IMR-90 (cell line): ENCODE results near the gene BECN2. TPM values are rescaled to one million over a fixed set of nuclear protein-coding genes. Genes with fewer than 3 reads are reported as not detected.

Experiments
- ATAC-seq: fragments of 200-7000 bp; cut with Tn5 transposase; 2 replicates; pipeline ENCODE4 v1.9.1; 2020; ENCODE audit warnings: low read depth, mild to moderate bottlenecking, moderate library complexity
- BruUV-seq: library from RNA; stranded (reverse); fragments of 400-500 nt; replicated peaks from 2 replicates; lab custom pipeline; 2021; lab: Mats Ljungman, UMichigan
- CTCF ChIA-PET: fragments of 300-600 bp; formaldehyde crosslinking; extraction: SDS; loops from one replicate; lab custom pipeline; 2021; ENCODE audit warnings: antibody characterized with exemption; lab: Yijun Ruan, JAX
- POLR2A ChIA-PET: fragments of 300-600 bp; sonication (Branson Sonifier 250); formaldehyde crosslinking; loops from one replicate; lab custom pipeline; 2022; ENCODE audit warnings: antibody characterized with exemption; ENCODE audit not compliant: unreplicated experiment; lab: Charles Lee
- DNase-seq: peaks from one replicate; pipeline ENCODE4 v3.0.0; 2013
- H2AFZ ChIP-seq: replicated peaks from 2 replicates; pipeline ENCODE3; 2013; ENCODE audit warnings: low read length, mild to moderate bottlenecking; ENCODE audit not compliant: poor library complexity
- H2AK5ac ChIP-seq: 2 replicates; pipeline ENCODE4 v1.6.1; 2013; ENCODE audit warnings: low read depth, low read length, inconsistent platforms
- H2AK9ac ChIP-seq: replicated peaks from 2 replicates; pipeline ENCODE3; 2013; ENCODE audit warnings: mild to moderate bottlenecking, low read depth, low read length, moderate library complexity; ENCODE audit not compliant: poor library complexity
- H2BK120ac ChIP-seq: 2 replicates; pipeline ENCODE4 v1.6.1; 2013; ENCODE audit warnings: low read depth, low read length, inconsistent platforms
- H2BK15ac ChIP-seq: 3 replicates; pipeline ENCODE4 v1.6.1; 2013; ENCODE audit warnings: low read depth, low read length, inconsistent platforms
- H2BK20ac ChIP-seq: 2 replicates; pipeline ENCODE4 v1.6.1; 2013; ENCODE audit warnings: low read depth, mild to moderate bottlenecking, inconsistent platforms, low read length, moderate library complexity
- H2BK5ac ChIP-seq: 2 replicates; pipeline ENCODE4 v1.6.1; 2013; ENCODE audit warnings: mild to moderate bottlenecking, low read depth, low read length, inconsistent platforms; ENCODE audit not compliant: poor library complexity, severe bottlenecking
- H3K14ac ChIP-seq: replicated peaks from 2 replicates; pipeline ENCODE4 v1.6.1; 2013; ENCODE audit warnings: low read depth, low read length, inconsistent platforms
- H3K18ac ChIP-seq: 2 replicates; pipeline ENCODE4 v1.6.1; 2013; ENCODE audit warnings: low read depth, low read length, control low read depth
- H3K23ac ChIP-seq: 2 replicates; pipeline ENCODE4 v1.6.1; 2013; ENCODE audit warnings: low read depth, low read length, inconsistent platforms
- H3K27ac ChIP-seq: 2 replicates; pipeline ENCODE4 v1.5.1; 2013; ENCODE audit warnings: mild to moderate bottlenecking, control low read depth, low read length; ENCODE audit not compliant: insufficient read depth
- H3K27me3 ChIP-seq: 2 replicates; pipeline ENCODE4 v1.6.1; 2013; ENCODE audit warnings: low read length; ENCODE audit not compliant: control insufficient read depth, insufficient read depth
- H3K36me3 ChIP-seq: 2 replicates; pipeline ENCODE4 v1.6.1; 2013; ENCODE audit warnings: low read length, mixed read lengths; ENCODE audit not compliant: control insufficient read depth, insufficient read depth
- H3K4ac ChIP-seq: 2 replicates; pipeline ENCODE4 v1.6.1; 2013; ENCODE audit warnings: low read depth, low read length, inconsistent platforms
- H3K4me1 ChIP-seq: 2 replicates; pipeline ENCODE4 v1.6.1; 2013; ENCODE audit warnings: low read length, mixed read lengths; ENCODE audit not compliant: control insufficient read depth, insufficient read depth
- H3K4me2 ChIP-seq: 2 replicates; pipeline ENCODE4 v1.6.1; 2013; ENCODE audit warnings: low read depth, mild to moderate bottlenecking, control low read depth, low read length, moderate library complexity
- H3K4me3 ChIP-seq: 2 replicates; pipeline ENCODE4 v1.5.1; 2013; ENCODE audit warnings: low read depth, mild to moderate bottlenecking, control low read depth, low read length, moderate library complexity; ENCODE audit not compliant: insufficient read depth
- H3K56ac ChIP-seq: 2 replicates; pipeline ENCODE4 v1.6.1; 2013; ENCODE audit warnings: low read length, inconsistent platforms; ENCODE audit not compliant: insufficient read depth; ENCODE audit errors: extremely low read depth
- H3K79me1 ChIP-seq, 2 experiments: 2 replicates each; pipeline ENCODE4 v1.6.1; 2013; ENCODE audit warnings: low read length in 2 of 2, inconsistent platforms in 1 of 2, low read depth in 1 of 2
- H3K9ac ChIP-seq: 2 replicates; pipeline ENCODE4 v1.6.1; 2013; ENCODE audit warnings: low read depth, low read length, control low read depth
- H3K9me1 ChIP-seq: 2 replicates; pipeline ENCODE4 v1.6.1; 2013; ENCODE audit warnings: low read length, inconsistent platforms; ENCODE audit not compliant: insufficient read depth
- H3K9me3 ChIP-seq: 2 replicates; pipeline ENCODE4 v1.6.1; 2013; ENCODE audit warnings: low read length; ENCODE audit not compliant: control insufficient read depth, insufficient read depth
- H4K20me1 ChIP-seq: 2 replicates; pipeline ENCODE4 v1.6.1; 2013; ENCODE audit warnings: low read length, inconsistent platforms; ENCODE audit not compliant: insufficient read depth
- H4K5ac ChIP-seq: 2 replicates; pipeline ENCODE4 v1.6.1; 2013; ENCODE audit warnings: mild to moderate bottlenecking, low read depth, low read length, control low read depth
- H4K8ac ChIP-seq, 2 experiments: 2 replicates each; pipeline ENCODE4 v1.6.1; 2013; ENCODE audit warnings: low read depth in 2 of 2, low read length in 2 of 2, control low read depth in 1 of 2, inconsistent platforms in 1 of 2
- H4K91ac ChIP-seq: 2 replicates; pipeline ENCODE4 v1.6.1; 2013; ENCODE audit warnings: low read depth, low read length, inconsistent platforms; ENCODE audit not compliant: insufficient read depth
- MAFK ChIP-seq: IDR thresholded peaks from 2 replicates; pipeline ENCODE4 v1.6.1; 2012; ENCODE audit warnings: low read depth, low read length, improper control_type of control experiment
- MXI1 ChIP-seq: IDR thresholded peaks from 2 replicates; pipeline ENCODE4 v1.6.1; 2012; ENCODE audit warnings: low read depth, mild to moderate bottlenecking, low read length, moderate library complexity, borderline replicate concordance
- NFE2L2 ChIP-seq: fragments of 150-350 bp; IDR thresholded peaks from 2 replicates; pipeline ENCODE4 v1.6.1; 2016; ENCODE audit warnings: low read depth, mild to moderate bottlenecking, low read length
- POLR2A ChIP-seq: IDR thresholded peaks from 2 replicates; pipeline ENCODE4 v1.6.1; 2012; ENCODE audit warnings: mild to moderate bottlenecking, low read depth, low read length
- RAD21 ChIP-seq: IDR thresholded peaks from 2 replicates; pipeline ENCODE4 v1.6.1; 2012; ENCODE audit warnings: low read length, improper control_type of control experiment
- WGBS, 2 experiments: methylation state at CpG; one replicate each; pipeline versions ENCODE4 v1.1.5 to v1.1.7; 2013; ENCODE audit warnings: missing lambda C conversion rate in 2 of 2; ENCODE audit not compliant: insufficient read length in 1 of 2; ENCODE audit errors: extremely low coverage in 2 of 2; 5-methylcytosine and 5-hydroxymethylcytosine counted together
- dilution Hi-C: fragments of 300-500 bp; cut with HindIII; formaldehyde crosslinking; loops from one replicate; pipeline ENCODE4 v1.14.3; 2018; ENCODE audit warnings: low sequenced_read_pairs; ENCODE audit not compliant: unreplicated experiment
- in situ Hi-C: fragments of 300-500 bp; cut with MboI; formaldehyde crosslinking; loops from 3 replicates; pipeline ENCODE4 v1.14.3; 2019; ENCODE audit warnings: low sequenced_read_pairs, inconsistent platforms, mixed read lengths
- intact Hi-C: fragments of 100-400 bp; cut with micrococcal nuclease; formaldehyde crosslinking; loops from 2 replicates; pipeline ENCODE4 v1.10.0; 2022
- polyA plus RNA-seq, 3 experiments: library from polyadenylated mRNA; depleted of rRNA; stranded (reverse); fragments of >200 nt; gene quantifications; 2 replicates each; pipeline ENCODE4 v1.2.3, GENCODE V29; 2012; ENCODE audit warnings: low replicate concordance in 1 of 3
- total RNA-seq: library from RNA; depleted of rRNA; stranded (reverse); fragments of >200 nt; gene quantifications from 2 replicates; pipeline ENCODE4 v1.2.3, GENCODE V29; 2012
- TF ChIP-seq, protein P1 (sequence below): conservative IDR thresholded peaks from 2 replicates; pipeline ENCODE4 v1.5.1; 2012; ENCODE audit warnings: mild to moderate bottlenecking, low read depth, low read length, improper control_type of control experiment
- TF ChIP-seq, protein P2 (sequence below): fragments of 150-350 bp; IDR thresholded peaks from 2 replicates; pipeline ENCODE4 v1.6.1; 2016; ENCODE audit warnings: low read depth, mild to moderate bottlenecking, low read length, moderate library complexity, borderline replicate concordance
- TF ChIP-seq, protein P3 (sequence below): fragments of 150-350 bp; IDR thresholded peaks from 2 replicates; pipeline ENCODE4 v1.6.1; 2017; ENCODE audit warnings: mild to moderate bottlenecking, antibody characterized with exemption, low read length, low read depth

BECN2 gene
- total and polyA plus RNA-seq, 2 of the 4 experiments (the other 2 are of a cell fraction): not detected

DNA sequence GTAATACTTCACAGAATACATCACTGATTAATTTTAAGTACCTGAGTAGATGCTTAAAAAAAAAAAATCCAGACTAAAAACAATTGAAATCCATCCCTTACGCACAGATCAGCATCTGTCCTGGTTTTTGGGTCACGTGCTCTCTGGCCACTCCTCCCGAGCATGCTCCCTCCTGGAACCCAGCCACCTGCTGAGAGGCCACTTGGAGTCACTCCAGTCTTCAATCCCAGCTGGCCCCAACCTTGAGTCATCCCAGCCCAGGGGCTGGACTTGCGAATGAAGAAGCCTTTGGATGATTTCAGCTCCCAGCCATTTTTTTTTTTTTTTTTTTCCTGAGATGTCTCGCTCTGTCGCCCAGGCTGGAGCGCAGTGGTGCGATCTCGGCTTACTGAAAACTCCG, 32.5 kb downstream of the BECN2 start:
- Histone ChIP-seq H3K56ac (no peak overlapping the region), H3K4ac (no peak overlapping the region), H4K5ac (no peak overlapping the region), H2BK5ac (no peak overlapping the region), H3K4me1 (no peaks in the 10 kb centered on the region), H4K91ac (no peak overlapping the region), H2BK15ac (no peak overlapping the region), H3K27me3 (no peaks in the 10 kb centered on the region), H2AFZ (no peak overlapping the region), H3K9me3 (no peaks in the 10 kb centered on the region; the same call in 1 of the 2 replicates), H4K8ac (no peak overlapping the region), H3K18ac (no peak overlapping the region), H2BK20ac (no peak overlapping the region), H3K9me1 (no peaks in the 10 kb centered on the region), H2AK9ac (no peak overlapping the region), H3K36me3 (no peaks in the 10 kb centered on the region), H3K23ac (no peak overlapping the region), H2BK120ac (no peak overlapping the region), H3K14ac (no peak overlapping the region), H3K27ac (no peak overlapping the region), H3K4me3 (no peak overlapping the region), H2AK5ac (no peak overlapping the region), H3K4me2 (no peak overlapping the region), H3K79me1 (no peaks in the 10 kb centered on the region), H3K9ac (no peak overlapping the region), H4K20me1 (no peaks in the 10 kb centered on the region)
- 25% methylated on average over 3 of the region's 10 CpGs; no CpG with 5 or more reads in 1 of the 2 experiments for WGBS, 2 experiments
- intact Hi-C loops (no loop called here), in situ Hi-C loops (loop anchor here (25.0 kb wide), 1 partner anchor 453 kb away; the partner anchor contains the start of gene KMO), dilution Hi-C loops (no loop called here)
- ATAC-seq (peak; percentile 66), DNase-seq (peak; percentile 82)
- BruUV-seq: no TSS peak
- ChIA-PET CTCF (interaction anchor here (0.6 kb wide), 1 partner anchor 294 kb away, joined by 4 read pairs; no protein-coding TSS in a partner anchor), POLR2A (interaction anchor here (0.6 kb wide), 1 partner anchor 9 kb away, joined by 5 read pairs; the partner anchor contains the start of gene MAP1LC3C)
- TF ChIP-seq, protein P1, sequence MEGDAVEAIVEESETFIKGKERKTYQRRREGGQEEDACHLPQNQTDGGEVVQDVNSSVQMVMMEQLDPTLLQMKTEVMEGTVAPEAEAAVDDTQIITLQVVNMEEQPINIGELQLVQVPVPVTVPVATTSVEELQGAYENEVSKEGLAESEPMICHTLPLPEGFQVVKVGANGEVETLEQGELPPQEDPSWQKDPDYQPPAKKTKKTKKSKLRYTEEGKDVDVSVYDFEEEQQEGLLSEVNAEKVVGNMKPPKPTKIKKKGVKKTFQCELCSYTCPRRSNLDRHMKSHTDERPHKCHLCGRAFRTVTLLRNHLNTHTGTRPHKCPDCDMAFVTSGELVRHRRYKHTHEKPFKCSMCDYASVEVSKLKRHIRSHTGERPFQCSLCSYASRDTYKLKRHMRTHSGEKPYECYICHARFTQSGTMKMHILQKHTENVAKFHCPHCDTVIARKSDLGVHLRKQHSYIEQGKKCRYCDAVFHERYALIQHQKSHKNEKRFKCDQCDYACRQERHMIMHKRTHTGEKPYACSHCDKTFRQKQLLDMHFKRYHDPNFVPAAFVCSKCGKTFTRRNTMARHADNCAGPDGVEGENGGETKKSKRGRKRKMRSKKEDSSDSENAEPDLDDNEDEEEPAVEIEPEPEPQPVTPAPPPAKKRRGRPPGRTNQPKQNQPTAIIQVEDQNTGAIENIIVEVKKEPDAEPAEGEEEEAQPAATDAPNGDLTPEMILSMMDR: no peak
- TF ChIP-seq RAD21: no peak
- TF ChIP-seq, protein P2, sequence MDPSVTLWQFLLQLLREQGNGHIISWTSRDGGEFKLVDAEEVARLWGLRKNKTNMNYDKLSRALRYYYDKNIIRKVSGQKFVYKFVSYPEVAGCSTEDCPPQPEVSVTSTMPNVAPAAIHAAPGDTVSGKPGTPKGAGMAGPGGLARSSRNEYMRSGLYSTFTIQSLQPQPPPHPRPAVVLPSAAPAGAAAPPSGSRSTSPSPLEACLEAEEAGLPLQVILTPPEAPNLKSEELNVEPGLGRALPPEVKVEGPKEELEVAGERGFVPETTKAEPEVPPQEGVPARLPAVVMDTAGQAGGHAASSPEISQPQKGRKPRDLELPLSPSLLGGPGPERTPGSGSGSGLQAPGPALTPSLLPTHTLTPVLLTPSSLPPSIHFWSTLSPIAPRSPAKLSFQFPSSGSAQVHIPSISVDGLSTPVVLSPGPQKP: no peak
- TF ChIP-seq, protein P3, sequence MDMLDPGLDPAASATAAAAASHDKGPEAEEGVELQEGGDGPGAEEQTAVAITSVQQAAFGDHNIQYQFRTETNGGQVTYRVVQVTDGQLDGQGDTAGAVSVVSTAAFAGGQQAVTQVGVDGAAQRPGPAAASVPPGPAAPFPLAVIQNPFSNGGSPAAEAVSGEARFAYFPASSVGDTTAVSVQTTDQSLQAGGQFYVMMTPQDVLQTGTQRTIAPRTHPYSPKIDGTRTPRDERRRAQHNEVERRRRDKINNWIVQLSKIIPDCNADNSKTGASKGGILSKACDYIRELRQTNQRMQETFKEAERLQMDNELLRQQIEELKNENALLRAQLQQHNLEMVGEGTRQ: peak; percentile 63
- no peak for TF ChIP-seq MAFK
- TF ChIP-seq MXI1: no peak
- no peak for TF ChIP-seq POLR2A
- TF ChIP-seq NFE2L2: no peak
